ENCODE results near the gene LCN2.

Gene LCN2

GRCh38 chr9:128193469-128194096 is 44.3 kb downstream of the LCN2 start:
- DNase-seq (ENCODE audit: low read depth in 2 of 2), result no peak

GRCh38 chr9:128201441-128202369 is 52.5 kb downstream of the LCN2 start:
- no peak for DNase-seq (ENCODE audit: low read depth in 2 of 2)

GRCh38 chr9:128202648-128203023 is 53.4 kb downstream of the LCN2 start:
- DNase-seq (ENCODE audit: low read depth in 2 of 2), result no peak

All from stimulated activated CD4-positive, alpha-beta T cell treated with anti-CD3 and anti-CD28 coated beads, Interleukin-12 subunit alpha, Interleukin-12 subunit beta, amount 100 ng/mL, for 24 hours (primary cell).